HG03442 (cell line): ENCODE results near the gene SLC2A13.
"Not testable (repeated sequence)": the region's sequence is repeated elsewhere in the genome, so short reads cannot be mapped to it uniquely, and the experiment has no call there.

ENCODE experiments used
- ATAC-seq: cut with Tn5 transposase; IDR thresholded peaks from one replicate; pipeline ENCODE4 v1.9.1; 2021; ENCODE audit warnings: mild to moderate bottlenecking, moderate library complexity; ENCODE audit not compliant: unreplicated experiment

The SLC2A13 gene

GRCh38 chr12:39777465-39777864, 328.4 kb downstream of the SLC2A13 start:
- ATAC-seq: no peak

DNA sequence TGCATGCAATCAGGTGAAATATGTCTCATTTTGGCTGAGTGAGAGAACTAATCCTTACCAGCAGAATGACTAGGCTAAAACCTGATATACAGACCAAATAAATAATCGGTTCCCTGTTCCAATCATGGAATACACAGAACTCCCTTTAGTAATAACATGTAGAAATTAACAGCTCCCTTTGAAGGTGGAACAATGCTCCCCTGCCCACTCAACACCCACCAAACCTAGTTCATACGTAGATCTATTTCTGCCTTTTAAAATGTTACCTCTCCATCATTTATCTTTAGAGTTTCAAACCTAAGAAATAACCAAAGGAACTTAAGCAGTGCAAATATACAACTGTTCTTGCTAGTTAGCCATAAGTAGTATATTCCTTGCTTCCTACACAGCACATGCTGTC, 332.6 kb downstream of the SLC2A13 start:
- ATAC-seq: no peak

DNA sequence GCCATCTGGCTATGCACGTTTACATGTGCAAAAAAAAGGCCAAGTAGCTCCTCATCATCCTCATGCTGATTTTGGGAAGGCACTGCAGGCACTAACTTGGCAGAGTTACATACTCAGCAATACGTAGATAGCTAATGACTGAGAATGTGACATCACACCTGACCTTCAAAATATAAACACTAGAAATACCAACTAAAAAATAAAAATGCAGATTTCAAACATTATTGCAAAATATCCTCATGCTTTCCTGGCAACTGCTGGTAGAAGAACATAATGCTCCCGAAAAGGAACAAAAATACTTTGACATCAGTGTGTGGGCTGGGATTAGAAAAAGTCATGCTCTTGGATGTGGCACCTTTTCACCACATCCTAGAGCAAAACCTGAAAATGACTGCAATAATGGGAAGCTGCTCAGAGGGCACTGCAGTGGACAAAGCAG, 333.0 kb downstream of the SLC2A13 start:
- ATAC-seq: no peak

- ATAC-seq: no peak
Measured at GRCh38 chr12:39771456-39771855, 334.4 kb downstream of the SLC2A13 start.

DNA sequence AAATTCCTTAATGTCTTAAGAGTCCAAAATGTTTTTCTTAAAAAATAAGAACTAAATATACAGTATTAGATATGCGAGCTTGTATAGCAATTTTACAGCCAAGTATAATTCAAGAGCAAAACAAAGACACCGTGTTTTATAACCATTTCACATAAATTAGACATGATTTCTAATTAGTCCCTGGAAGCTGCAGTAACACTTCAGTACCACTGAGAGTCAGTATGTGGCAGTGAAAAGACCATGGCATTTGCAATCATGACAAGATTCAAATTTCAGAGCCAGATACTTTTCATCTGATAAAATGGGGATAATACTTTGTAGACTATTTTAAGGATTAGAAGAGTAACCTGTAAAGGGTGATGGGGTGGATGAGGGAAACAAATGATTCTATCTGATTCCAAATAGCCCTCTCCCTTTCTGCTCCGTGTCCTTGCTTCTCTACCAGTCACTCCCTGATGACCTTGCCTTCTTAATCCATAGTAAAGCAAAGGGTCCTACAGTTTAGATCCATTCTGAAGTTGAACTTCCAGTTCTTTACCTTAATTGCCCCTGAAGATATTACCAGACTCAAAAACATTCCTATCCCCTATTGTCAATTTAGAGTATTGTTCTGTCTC, 340.8 kb downstream of the SLC2A13 start:
- peak; percentile 78 for ATAC-seq

- ATAC-seq: no peak
Measured at GRCh38 chr12:39763890-39764169, 342.1 kb downstream of the SLC2A13 start.

- ATAC-seq: no peak
Measured at GRCh38 chr12:39763071-39763889, 342.6 kb downstream of the SLC2A13 start.

DNA sequence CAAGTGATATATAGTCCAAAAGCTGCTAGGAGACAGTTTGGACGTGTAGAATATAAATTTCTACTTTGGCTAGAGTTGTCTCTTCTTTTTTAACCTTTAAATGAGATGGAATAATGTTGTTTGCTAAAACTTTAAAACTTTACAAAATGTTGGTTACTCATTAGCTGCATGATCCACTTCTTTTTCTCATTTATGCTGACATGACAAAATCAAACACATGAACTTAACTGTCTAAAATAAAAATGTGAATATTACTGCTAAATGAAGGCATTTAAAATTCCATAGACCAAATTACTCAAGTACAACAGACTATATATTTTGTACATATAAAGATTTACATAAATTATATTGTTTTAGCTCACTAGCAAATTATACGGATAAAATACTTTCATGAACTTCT, 350.4 kb downstream of the SLC2A13 start:
- no peak for ATAC-seq

DNA sequence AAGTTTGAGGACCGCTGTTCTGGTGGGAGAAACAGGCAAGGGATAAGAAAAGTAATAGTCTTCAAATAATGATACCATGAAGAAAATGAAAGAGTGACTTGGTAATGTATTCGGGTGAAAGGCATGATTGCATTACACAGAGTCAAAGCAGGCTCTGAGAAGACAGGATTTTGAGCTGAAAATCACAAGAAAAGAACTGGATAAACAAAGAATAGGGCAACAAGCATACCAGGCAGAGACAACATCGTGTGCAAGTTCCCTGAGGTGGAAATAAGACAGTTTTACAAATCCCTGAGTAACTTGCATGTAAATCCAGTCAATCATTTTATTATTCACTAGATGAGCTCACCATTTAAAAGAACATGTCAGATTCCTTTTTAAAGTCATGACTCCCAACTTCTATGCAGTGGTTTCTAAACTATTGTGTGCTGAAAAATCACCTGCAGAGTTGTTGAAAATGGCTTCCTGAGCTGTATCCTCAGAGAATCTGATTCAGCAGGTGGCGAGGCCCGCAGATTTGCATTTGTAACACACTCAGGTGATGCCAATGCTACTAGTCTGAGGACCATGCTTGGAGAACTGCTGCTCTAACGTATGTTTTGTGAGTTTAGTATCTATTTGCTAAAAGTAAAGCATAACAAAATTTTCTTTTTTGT, 353.3 kb downstream of the SLC2A13 start:
- no peak for ATAC-seq

DNA sequence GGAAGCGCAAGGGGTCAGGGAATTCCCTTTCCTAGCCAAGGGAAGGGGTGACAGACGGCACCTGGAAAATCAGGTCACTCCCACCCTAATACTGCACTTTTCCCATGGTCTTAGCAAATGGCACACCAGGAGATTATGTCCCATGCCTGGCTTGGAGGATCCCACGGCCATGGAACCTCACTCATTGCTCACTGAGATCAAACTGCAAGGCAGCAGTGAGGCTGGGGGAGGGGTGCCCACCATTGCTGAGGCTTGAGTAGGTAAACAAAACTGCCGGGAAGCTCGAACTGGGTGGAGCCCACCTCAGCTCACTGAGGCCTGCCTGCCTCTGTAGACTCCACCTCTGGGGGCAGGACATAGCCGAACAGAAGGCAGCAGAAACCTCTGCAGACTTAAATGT, 359.7 kb downstream of the SLC2A13 start:
- ATAC-seq: not testable (repeated sequence)

GRCh38 chr12:39743655-39744054, 362.2 kb downstream of the SLC2A13 start:
- no peak for ATAC-seq

DNA sequence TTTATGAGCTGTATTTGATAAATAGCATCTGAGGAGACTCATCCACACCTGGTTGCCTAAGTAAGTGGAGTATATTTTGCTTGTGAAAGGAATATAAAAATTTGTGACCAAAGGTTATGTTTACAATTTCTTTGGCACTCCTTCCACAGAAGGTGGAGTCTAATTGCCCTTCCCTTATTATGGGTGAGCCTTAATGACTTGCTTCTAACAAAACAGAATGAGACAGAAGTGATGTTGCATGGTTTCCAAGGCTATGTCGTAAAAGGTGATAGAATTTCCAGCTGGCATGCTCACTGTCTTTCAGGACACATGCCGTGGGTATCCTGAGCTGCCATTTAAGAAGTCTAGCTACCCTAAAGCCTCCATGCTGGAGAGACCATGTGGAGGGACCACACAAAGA, 369.5 kb downstream of the SLC2A13 start:
- no peak for ATAC-seq

DNA sequence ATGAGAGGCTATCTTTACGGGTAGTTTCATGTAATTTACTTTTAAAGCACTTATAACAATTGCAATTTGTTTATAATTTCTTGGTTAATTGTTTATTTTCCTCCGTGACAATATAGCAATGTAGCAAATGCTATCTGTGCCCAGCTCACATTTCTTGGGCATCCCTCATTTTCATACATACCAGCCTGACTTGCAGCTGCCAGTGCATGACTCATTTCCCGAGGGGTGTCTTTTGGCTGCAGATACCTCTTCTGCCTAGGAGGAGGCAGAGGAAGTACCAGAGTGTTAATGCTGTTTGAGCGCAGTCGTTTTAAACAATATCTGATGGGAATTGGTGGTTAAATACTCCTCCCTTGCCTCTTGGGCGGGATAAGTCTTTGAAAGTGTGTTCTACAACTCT, 382.1 kb downstream of the SLC2A13 start:
- no peak for ATAC-seq

- no peak for ATAC-seq
Measured at GRCh38 chr12:39722504-39722903, 383.4 kb downstream of the SLC2A13 start.

GRCh38 chr12:39713552-39713951, 392.3 kb downstream of the SLC2A13 start:
- ATAC-seq: no peak

DNA sequence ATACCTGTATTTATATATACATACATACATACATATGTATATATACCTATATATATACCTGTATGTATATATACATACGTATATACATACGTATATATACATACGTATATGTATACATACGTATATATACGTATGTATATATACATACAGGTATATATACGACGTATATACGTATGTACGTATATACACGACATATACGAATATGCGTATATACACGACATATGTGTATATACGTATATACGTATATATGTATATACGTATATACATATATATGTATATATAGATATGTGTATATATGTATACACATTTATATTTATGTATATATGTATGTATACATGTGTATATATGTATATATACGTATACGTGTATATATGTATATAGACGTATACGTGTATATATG, 393.5 kb downstream of the SLC2A13 start:
- ATAC-seq: no peak
